HCT116 (cell line): ENCODE results near the gene MGRN1.

Experiments
- CEBPB ChIP-seq: IDR thresholded peaks from 2 replicates; pipeline ENCODE4 v1.6.1; 2012; ENCODE audit warnings: low read depth
- CTCF ChIP-seq, 3 experiments: fragments of 200-600 bp in 1 of 3; sonication (generic) in 1 of 3; IDR thresholded peaks in 2 of 3; conservative IDR thresholded peaks in 1 of 3; 2 replicates each; pipeline ENCODE4 v1.5.1; 2012 to 2017; ENCODE audit warnings: low read depth in 2 of 3, low read length in 2 of 3, antibody characterized with exemption in 1 of 3, borderline replicate concordance in 1 of 3, control low read depth in 1 of 3, mild to moderate bottlenecking in 1 of 3, mixed read lengths in 1 of 3, mixed run types in 1 of 3, moderate library complexity in 1 of 3; ENCODE audit not compliant: insufficient read depth in 1 of 3
- ELF1 ChIP-seq: IDR thresholded peaks from 2 replicates; pipeline ENCODE4 v1.6.1; 2012; ENCODE audit warnings: low read depth, borderline replicate concordance
- EZH2 ChIP-seq: fragments of 200-600 bp; sonication (generic); IDR thresholded peaks from 2 replicates; pipeline ENCODE4 v1.6.1; 2017; ENCODE audit warnings: antibody characterized with exemption, mixed run types
- EZH2phosphoT487 ChIP-seq: fragments of 200-600 bp; IDR thresholded peaks from 2 replicates; pipeline ENCODE4 v1.6.1; 2018; ENCODE audit warnings: antibody characterized with exemption, borderline replicate concordance
- POLR2A ChIP-seq: IDR thresholded peaks from 2 replicates; pipeline ENCODE4 v1.7.0; 2011; ENCODE audit warnings: borderline replicate concordance; ENCODE audit not compliant: insufficient read depth, insufficient read length; ENCODE audit errors: extremely low read depth
- POLR2AphosphoS5 ChIP-seq: IDR thresholded peaks from 2 replicates; pipeline ENCODE4 v1.6.1; 2011; ENCODE audit warnings: mild to moderate bottlenecking, low read depth, low read length, moderate library complexity
- RAD21 ChIP-seq: IDR thresholded peaks from 2 replicates; pipeline ENCODE4 v1.6.1; 2012; ENCODE audit warnings: low read depth, mild to moderate bottlenecking
- REST ChIP-seq: IDR thresholded peaks from 2 replicates; pipeline ENCODE4 v1.6.1; 2012; ENCODE audit warnings: low read depth
- SIN3A ChIP-seq: IDR thresholded peaks from 2 replicates; pipeline ENCODE4 v1.6.1; 2012; ENCODE audit warnings: low read depth
- TCF7L2 ChIP-seq: IDR thresholded peaks from 2 replicates; pipeline ENCODE4 v1.7.0; 2011; ENCODE audit warnings: borderline replicate concordance, inconsistent platforms; ENCODE audit not compliant: insufficient read depth, insufficient read length; ENCODE audit errors: extremely low read depth
- TF ChIP-seq, protein P1 (sequence below): IDR thresholded peaks from 2 replicates; pipeline ENCODE4 v1.6.1; 2012
- TF ChIP-seq, protein P2 (sequence below): IDR thresholded peaks from 2 replicates; pipeline ENCODE4 v1.6.1; 2012

DNA sequence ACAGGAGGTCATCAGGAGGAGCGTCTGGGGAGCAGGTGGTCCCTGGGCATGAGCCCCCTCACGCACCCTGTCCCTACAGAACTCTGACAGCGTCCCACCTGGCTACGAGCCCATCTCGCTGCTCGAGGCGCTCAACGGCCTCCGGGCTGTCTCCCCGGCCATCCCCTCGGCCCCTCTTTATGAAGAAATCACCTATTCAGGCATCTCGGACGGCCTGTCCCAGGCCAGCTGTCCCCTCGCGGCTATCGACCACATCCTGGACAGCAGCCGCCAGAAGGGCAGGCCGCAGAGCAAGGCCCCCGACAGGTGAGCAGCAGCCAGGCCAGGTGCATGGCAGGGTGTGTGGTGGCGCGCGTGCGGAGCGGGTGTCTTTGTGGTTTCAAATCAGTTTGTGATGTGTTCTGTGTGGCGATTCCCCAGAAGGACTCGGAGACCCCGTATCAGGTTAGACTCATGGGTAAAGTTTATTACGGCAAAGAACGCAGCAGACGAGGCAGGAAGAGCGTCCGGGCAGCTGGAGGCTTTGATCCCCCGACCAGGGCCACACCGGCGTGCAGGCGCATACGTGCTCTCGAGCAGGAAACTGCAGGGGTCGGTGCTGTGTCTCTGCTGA lies 57.0 kb downstream of the MGRN1 start:
- TF ChIP-seq CTCF (IDR thresholded peaks at IDR 0.05 in 2 of 3, conservative IDR thresholded peaks at IDR 0.05 in 1 of 3; ENCODE audit: borderline replicate concordance in 1 of 3, insufficient read depth in 1 of 3, low read depth in 2 of 3, low read length in 2 of 3) (no peak), TCF7L2 (no peak), SIN3A (no peak), POLR2A (no peak), REST (no peak), ELF1 (no peak), CEBPB (no peak), POLR2AphosphoS5 (no peak), EZH2phosphoT487 (no peak), RAD21 (no peak), EZH2 (no peak)
- TF ChIP-seq, protein P1, sequence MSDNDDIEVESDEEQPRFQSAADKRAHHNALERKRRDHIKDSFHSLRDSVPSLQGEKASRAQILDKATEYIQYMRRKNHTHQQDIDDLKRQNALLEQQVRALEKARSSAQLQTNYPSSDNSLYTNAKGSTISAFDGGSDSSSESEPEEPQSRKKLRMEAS: no peak
- TF ChIP-seq, protein P2, sequence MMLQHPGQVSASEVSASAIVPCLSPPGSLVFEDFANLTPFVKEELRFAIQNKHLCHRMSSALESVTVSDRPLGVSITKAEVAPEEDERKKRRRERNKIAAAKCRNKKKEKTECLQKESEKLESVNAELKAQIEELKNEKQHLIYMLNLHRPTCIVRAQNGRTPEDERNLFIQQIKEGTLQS: no peak
